Measurements from ENCODE around the gene THAP2.
"Not testable (repeated sequence)": the region's sequence is repeated elsewhere in the genome, so short reads cannot be mapped to it uniquely, and the experiment has no call there.

Gene THAP2

GRCh38 chr12:71655907-71656306, 8.2 kb upstream of the THAP2 start:
- in situ Hi-C loops (cut with HindIII; ENCODE audit: low pct_ligation_motif_present, low pct_unique_long_range_greater_than_20kb, low sequenced_read_pairs), result no loop called here
- DNase-seq, result no peak

DNA sequence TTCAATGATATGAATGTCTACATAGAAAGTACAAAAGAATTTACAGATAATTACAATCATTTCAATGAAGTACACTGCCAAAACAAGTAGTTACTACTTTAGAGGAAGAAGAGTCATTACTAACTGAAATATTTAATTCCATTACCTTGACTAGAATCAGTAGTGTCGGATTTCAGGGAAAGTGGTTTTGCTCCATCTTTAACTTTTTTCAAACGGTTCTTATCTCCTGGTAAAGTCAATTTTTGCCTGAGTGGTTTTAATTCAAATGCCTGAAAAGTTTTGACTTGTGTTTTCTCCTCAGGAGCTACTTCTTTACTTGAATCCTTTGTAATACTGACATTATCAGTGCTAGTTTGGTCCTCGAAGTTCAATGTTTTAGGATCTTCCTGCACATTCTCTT, 7.4 kb upstream of the THAP2 start:
- in situ Hi-C loops (cut with HindIII; ENCODE audit: low pct_ligation_motif_present, low pct_unique_long_range_greater_than_20kb, low sequenced_read_pairs), result no loop called here
- no peak for DNase-seq

DNA sequence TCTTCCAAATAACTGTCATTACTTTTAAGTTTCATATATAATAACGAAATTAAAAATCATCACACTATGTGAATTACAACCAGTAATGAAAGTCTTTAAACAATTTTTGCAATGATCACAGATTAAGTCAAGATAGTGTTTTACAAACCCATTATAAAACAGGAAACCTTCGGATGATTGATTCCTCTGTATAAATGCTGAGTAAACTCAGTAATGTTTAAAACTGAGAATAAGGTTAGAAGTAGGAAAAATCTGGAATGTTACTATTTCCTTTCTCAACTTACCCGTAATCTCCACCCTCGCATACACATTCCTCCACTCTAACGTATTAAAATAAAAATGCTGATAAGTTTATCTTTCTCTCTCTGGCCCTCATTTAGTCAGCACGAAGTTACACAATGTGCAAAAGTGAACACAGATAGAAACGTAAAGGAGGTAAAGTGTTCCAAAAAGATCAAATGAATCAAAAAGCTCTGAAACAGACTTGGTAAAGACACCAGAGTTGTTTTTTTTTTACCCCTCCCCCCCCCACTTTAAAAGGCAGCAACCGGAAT, 2.0 kb upstream of the THAP2 start:
- peak; percentile 33 for DNase-seq
- in situ Hi-C loops (cut with HindIII; ENCODE audit: low pct_ligation_motif_present, low pct_unique_long_range_greater_than_20kb, low sequenced_read_pairs), result no loop called here

- peak; percentile 76 for DNase-seq
These were observed 1.1 kb upstream of the THAP2 start for GRCh38 chr12:71662849-71663560.

GRCh38 chr12:71664411-71665089, 449 bp downstream of the THAP2 start:
- in situ Hi-C loops (cut with HindIII; ENCODE audit: low pct_ligation_motif_present, low pct_unique_long_range_greater_than_20kb, low sequenced_read_pairs), result no loop called here
- peak; percentile 34 for DNase-seq

More at GRCh38 chr12:71662849-71663560, 1.1 kb upstream of the THAP2 start:
- in situ Hi-C loops (cut with HindIII; ENCODE audit: low pct_ligation_motif_present, low pct_unique_long_range_greater_than_20kb, low sequenced_read_pairs), result no loop called here

DNA sequence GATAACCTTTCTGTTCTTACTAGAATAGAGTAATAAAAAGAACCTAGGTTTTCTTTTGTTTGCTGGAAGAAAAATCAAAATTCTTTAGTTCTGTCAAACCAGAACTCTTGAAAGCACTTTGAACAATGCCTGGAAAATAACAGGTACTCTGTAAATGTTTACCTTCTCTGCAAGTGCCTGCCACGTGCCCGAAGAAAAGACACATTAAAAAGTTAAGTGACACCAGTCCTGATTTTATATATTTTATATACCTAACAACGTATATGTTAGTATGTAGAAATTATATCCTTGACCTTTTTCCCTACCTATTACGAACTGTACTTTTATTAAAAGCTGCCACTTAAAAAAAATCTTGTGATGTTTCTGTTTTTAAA, 976 bp downstream of the THAP2 start:
- in situ Hi-C loops (cut with HindIII; ENCODE audit: low pct_ligation_motif_present, low pct_unique_long_range_greater_than_20kb, low sequenced_read_pairs), result no loop called here
- no peak for DNase-seq

GRCh38 chr12:71666259-71666658, 2.2 kb downstream of the THAP2 start:
- no peak for DNase-seq
- in situ Hi-C loops (cut with HindIII; ENCODE audit: low pct_ligation_motif_present, low pct_unique_long_range_greater_than_20kb, low sequenced_read_pairs), result no loop called here

GRCh38 chr12:71671311-71671710, 7.2 kb downstream of the THAP2 start:
- DNase-seq, result no peak
- in situ Hi-C loops (cut with HindIII; ENCODE audit: low pct_ligation_motif_present, low pct_unique_long_range_greater_than_20kb, low sequenced_read_pairs), result no loop called here

- DNase-seq, result no peak
- in situ Hi-C loops (cut with HindIII; ENCODE audit: low pct_ligation_motif_present, low pct_unique_long_range_greater_than_20kb, low sequenced_read_pairs), result no loop called here
These were observed 7.7 kb downstream of the THAP2 start for GRCh38 chr12:71671816-71672215.

DNA sequence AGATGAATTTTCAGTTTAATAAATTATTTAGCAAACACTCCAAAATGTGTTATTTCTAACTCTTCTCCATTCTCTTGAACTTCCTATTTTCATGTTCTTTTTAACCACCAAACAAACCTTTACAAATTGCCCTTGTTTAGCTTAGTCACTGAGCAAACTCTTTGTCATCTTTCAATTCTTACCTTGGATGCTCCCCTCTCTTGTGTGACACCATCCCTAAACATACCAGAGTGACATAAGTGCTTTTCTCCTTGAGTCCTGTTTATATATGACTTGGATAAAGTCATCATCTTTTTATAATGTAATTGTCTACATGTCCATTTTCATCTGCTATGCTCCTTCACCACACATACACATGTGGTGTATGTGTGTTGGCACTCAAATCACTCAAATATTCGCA, 18.4 kb downstream of the THAP2 start:
- in situ Hi-C loops (cut with HindIII; ENCODE audit: low pct_ligation_motif_present, low pct_unique_long_range_greater_than_20kb, low sequenced_read_pairs), result no loop called here
- DNase-seq, result no peak

- in situ Hi-C loops (cut with HindIII; ENCODE audit: low pct_ligation_motif_present, low pct_unique_long_range_greater_than_20kb, low sequenced_read_pairs), result no loop called here
- DNase-seq, result no peak
These were observed 19.5 kb downstream of the THAP2 start for GRCh38 chr12:71683633-71684032.

DNA sequence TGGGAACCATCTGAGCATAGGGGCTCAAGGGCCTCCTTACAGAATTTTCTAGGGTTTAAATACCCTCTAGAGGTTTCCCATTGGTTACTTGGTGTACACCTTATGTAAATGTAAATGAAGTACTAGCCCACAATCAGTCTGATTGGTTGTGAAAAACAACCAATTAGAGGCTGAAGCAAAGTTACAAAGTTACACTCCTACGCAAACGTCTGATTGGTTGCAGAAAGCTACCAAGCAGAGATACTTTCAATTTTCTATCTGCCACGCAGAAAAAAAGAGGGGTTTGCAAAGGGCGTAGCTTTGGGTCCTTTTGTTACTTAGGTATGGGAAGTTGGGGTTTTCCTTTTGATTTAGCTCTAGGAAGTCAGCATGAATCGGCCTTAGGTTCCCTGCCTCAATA, 20.0 kb downstream of the THAP2 start:
- in situ Hi-C loops (cut with HindIII; ENCODE audit: low pct_ligation_motif_present, low pct_unique_long_range_greater_than_20kb, low sequenced_read_pairs), result no loop called here
- DNase-seq, result no peak

- in situ Hi-C loops (cut with HindIII; ENCODE audit: low pct_ligation_motif_present, low pct_unique_long_range_greater_than_20kb, low sequenced_read_pairs), result no loop called here
- DNase-seq, result peak; percentile 31
These were observed 21.3 kb downstream of the THAP2 start for GRCh38 chr12:71685312-71685906.

- peak; percentile 97 for DNase-seq
- in situ Hi-C loops (cut with HindIII; ENCODE audit: low pct_ligation_motif_present, low pct_unique_long_range_greater_than_20kb, low sequenced_read_pairs), result no loop called here
These were observed 22.0 kb downstream of the THAP2 start, which contains the start of gene TMEM19 for GRCh38 chr12:71685914-71686657. Gene TMEM19, plus strand, starts transcription at chr12:71686082. Its CDS starts 599 bp downstream, at chr12:71686681.

GRCh38 chr12:71686658-71687025, 22.5 kb downstream of the THAP2 start:
- DNase-seq, result no peak
- in situ Hi-C loops (cut with HindIII; ENCODE audit: low pct_ligation_motif_present, low pct_unique_long_range_greater_than_20kb, low sequenced_read_pairs), result no loop called here

- DNase-seq; in situ Hi-C loops (cut with HindIII; ENCODE audit: low pct_ligation_motif_present, low pct_unique_long_range_greater_than_20kb, low sequenced_read_pairs): not testable (repeated sequence)
These were observed 23.1 kb downstream of the THAP2 start for GRCh38 chr12:71687172-71687571.

DNA sequence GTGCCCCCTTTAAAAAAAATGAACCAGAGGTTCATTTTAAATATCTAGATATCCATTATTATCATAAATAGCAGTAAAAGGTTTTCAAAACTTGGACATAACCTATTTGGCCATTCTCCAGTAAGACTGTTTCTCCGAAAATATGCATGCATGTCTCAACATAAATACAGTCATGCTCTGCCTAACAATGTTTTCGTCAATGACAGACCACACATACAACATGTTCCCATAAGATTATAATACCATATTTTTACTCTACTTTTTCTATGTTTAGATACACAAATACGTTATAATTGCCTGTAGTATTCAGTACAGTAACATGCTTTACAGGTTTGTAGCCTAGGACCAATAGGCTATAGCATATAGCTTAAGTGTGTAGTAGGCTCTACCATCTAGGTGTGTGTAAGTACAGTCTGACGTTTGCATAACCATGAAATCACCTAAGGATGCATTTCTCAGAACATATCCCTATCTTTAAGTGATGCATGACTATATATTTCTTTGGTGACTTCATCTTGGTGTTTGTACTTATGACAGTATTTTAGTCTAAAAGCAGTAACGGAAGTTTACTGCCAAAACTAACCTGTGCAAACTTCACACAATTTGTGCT, 25.0 kb downstream of the THAP2 start:
- DNase-seq, result no peak
- in situ Hi-C loops (cut with HindIII; ENCODE audit: low pct_ligation_motif_present, low pct_unique_long_range_greater_than_20kb, low sequenced_read_pairs), result no loop called here

DNA sequence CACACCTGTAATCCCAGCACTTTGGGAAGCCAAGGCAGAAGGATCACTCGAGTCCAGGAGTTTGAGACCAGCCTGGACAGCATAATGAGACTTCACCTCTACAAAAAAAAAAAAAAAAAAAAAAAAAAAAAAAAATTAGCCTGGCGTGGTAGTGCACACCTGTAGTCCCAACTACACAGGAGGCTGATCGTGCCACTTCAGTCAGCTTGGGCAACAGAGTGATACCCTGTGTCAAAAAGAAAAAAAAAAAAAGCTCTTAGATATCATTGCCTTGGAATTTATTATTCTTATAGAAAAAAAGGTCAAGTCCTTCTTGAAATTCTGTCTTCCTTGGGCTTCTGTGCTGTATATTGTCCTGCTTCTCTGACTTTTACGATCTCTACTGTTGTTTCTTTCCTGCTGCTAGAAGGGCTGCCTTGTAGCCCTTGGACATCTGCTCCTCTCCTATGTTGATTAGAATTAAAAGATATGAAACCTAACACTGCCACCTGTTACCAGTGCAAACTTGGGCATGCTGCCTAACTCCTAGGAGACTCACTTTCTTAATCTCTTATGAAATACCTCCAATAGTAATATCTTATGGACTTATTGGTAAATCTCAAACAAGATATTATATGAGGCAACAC, 27.5 kb downstream of the THAP2 start:
- in situ Hi-C loops (cut with HindIII; ENCODE audit: low pct_ligation_motif_present, low pct_unique_long_range_greater_than_20kb, low sequenced_read_pairs), result no loop called here
- DNase-seq, result no peak
